GM12872 (cell line): ENCODE data around the gene SSTR3.

Experiments
- CTCF ChIP-seq: IDR thresholded peaks from 3 replicates; pipeline ENCODE4 v1.5.1; 2011; ENCODE audit warnings: low read depth, mild to moderate bottlenecking, low read length, moderate library complexity; ENCODE audit not compliant: insufficient read depth

Gene SSTR3

DNA sequence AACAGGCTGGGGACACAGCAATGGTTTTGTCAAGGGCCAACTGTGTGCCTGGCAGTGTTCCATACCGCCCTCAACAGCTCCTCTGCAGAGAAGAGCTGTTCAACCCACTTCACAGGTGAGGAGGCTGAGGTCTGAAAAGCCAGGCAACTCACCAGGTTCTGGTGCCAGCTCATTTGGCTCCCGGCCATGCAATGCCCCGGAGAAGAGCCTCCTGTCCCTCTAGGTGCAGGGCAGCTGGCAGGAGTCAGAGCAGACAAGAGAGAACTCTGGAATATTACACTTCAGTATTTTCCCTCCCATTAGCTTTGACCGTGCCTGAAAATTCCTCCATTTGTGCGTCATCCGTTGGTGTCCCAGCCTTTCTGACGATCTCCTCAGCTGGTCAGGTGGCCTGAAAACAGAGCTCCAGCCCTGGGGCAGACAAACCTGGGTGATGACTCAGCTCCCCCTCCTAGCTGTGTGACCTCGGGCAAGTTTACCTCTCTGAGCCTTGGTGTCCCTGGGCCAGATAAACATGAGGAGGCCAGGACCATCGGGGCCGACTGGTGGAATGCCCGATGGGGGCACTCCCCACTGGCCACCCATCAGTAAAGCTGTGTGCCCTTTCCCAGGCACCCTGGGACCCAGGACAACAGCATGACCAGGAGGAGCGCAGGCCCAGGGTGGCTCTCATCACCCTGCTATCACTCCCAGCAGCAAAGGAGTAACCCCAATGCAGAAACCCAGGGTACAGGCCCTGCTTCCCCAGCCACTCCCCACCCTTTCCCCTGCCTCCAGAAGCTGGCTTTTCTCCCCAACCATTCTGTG, 14.6 kb downstream of the SSTR3 start:
- no peak for TF ChIP-seq CTCF

DNA sequence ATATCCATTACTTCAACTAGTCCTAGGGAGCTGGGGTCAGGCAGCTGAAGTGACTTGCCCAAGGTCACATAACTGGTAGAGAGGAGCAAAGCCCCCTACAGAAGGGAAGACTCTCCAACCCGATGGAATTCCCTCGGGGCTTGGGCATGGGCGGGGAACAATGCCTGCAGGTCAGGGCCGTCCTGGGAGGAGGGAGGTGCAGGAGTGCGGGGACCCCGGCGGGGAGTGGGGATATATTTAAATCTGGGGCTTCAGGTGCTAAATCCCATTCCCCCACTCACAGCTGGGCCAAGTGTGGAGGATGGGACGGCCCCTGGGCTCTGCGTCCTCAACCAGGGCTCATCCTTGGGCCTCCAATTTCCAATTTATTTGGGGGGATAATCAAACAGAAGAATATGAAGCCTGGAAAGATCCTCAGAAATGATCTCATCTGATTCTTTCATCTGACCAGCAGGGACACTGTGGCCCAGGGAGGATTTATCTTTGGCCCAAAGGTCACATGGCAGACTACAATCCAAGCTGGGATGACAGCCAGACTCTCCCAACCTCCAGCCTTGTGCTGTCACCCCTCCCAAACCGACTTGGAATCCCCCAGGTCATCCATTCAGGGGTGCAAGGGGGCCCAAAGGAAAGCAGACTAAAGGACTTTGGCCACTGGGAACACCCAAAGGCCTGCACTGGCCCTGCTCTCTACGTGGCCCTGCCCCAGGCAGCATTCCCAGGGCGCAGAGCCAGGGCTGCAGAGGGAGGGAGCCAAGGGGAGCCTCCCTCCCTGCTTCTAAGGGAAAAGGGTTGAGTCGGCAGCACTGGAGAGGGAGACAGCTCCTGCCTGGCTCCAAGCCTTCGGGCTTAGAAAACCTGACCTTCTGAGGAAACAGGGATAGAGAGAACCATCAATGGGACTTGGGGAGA, 15.5 kb downstream of the SSTR3 start:
- no peak for TF ChIP-seq CTCF

DNA sequence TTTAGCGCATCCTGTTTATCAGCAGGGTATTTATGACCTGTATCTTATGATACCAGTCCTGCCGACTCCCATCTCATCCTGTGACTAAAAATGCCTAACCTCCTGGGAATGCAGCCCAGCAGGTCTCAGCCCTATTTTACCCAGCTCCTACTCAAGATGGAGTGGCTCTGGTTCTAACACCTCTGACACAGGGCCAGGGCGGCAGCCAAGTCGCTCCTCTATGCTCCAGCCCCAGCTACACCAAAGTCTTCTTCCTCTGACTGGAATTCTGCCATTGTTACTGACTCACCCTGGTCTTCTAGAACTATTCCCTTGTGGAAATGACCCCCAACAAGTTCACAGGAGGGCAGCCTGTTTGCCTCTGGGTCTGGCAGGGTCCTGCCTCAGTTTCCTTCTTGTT, 16.4 kb downstream of the SSTR3 start:
- TF ChIP-seq CTCF: no peak

- TF ChIP-seq CTCF: no peak
Observed at GRCh38 chr22:37194750-37195149, 17.5 kb downstream of the SSTR3 start.

DNA sequence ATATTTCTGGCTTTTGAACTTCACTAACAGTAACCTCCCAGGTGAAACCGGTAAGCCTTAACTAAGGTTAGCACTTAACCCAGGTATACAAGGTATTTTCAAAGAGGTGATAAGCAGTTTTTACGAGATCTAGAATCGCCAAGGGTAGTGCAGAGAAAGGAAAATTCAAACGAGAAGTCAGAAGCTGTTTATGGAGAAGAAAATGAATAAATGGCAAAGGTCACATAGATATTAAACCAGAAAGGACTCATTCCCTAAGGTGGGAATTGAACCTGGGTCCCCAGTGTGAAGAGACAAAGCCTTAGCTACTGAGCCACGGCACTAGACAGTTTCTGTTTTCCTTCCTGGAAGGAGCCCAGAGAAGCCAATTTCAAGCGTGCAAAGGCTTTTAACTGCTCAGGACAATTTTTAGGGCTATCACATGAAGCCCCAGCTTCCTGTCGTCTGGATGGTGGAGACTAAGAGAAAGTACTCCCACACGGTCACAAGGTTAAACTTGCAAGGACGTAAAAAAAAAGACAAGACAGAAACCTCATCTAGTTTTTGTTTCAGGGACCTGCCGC, 18.6 kb downstream of the SSTR3 start:
- TF ChIP-seq CTCF: no peak

DNA sequence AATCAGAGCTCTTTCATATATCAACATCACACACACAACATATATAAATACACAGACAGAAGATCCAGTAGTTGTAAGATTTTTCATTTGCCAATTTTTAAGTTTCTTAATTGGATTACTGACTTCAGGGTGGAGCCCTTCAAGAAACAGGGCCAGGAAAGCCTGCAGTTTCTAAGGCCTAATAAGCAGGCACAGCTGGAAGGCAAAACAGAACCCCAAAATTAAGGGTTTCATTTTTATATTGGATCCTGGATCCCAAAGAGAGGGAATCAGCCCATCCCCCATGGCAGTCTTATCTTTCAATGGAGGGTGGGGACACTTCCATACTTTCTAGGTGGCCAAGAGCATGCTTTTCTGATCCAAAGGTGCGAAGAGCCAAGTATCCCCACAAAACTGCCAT, 19.5 kb downstream of the SSTR3 start:
- no peak for TF ChIP-seq CTCF

DNA sequence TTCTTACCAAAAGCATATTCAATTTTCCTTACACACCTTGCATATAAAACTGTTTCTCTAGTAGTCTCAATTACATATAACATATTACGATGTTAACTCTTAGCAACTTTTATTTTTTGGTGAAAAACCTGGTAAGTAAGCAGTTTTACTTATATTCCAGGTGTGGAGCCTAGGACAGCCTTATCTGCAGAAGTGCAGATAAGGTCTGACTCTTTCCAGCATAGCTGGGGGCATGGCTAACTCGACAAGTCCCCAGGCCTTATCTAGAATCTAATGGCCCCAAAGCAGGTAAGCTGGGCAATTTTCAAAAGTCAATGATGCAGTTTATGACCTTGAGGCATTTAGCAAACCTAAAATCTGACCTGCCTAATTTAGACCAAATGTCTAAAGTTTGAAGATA, 20.1 kb downstream of the SSTR3 start:
- TF ChIP-seq CTCF: no peak
